ENCODE data around the gene ABCG8. TPM values are rescaled to one million over a fixed set of nuclear protein-coding genes. Genes with fewer than 3 reads are reported as not detected.

ABCG8 gene
- total RNA-seq, 1 experiment from 2014 or later: not detected

- in situ Hi-C loops (cut with HindIII; ENCODE audit: low pct_unique_long_range_greater_than_20kb, low sequenced_read_pairs): no loop called here
Observed at GRCh38 chr2:43851011-43851980, 12.5 kb downstream of the ABCG8 start.

GRCh38 chr2:43852196-43852730 lies 13.5 kb downstream of the ABCG8 start:
- in situ Hi-C loops (cut with HindIII; ENCODE audit: low pct_unique_long_range_greater_than_20kb, low sequenced_read_pairs): no loop called here
- DNase-seq (ENCODE audit: low read depth): no peak

More at GRCh38 chr2:43851011-43851980, 12.5 kb downstream of the ABCG8 start:
- no peak for DNase-seq (ENCODE audit: low read depth)

GRCh38 chr2:43853141-43854081 lies 14.6 kb downstream of the ABCG8 start:
- in situ Hi-C loops (cut with HindIII; ENCODE audit: low pct_unique_long_range_greater_than_20kb, low sequenced_read_pairs): no loop called here
- DNase-seq (ENCODE audit: low read depth): no peak

- DNase-seq (ENCODE audit: low read depth): no peak
- in situ Hi-C loops (cut with HindIII; ENCODE audit: low pct_unique_long_range_greater_than_20kb, low sequenced_read_pairs): no loop called here
Observed at GRCh38 chr2:43854671-43855070, 15.9 kb downstream of the ABCG8 start.

- no peak for DNase-seq (ENCODE audit: low read depth)
- in situ Hi-C loops (cut with HindIII; ENCODE audit: low pct_unique_long_range_greater_than_20kb, low sequenced_read_pairs): no loop called here
Observed at GRCh38 chr2:43855292-43855691, 16.5 kb downstream of the ABCG8 start.

- DNase-seq (ENCODE audit: low read depth): no peak
- in situ Hi-C loops (cut with HindIII; ENCODE audit: low pct_unique_long_range_greater_than_20kb, low sequenced_read_pairs): no loop called here
Observed at GRCh38 chr2:43872151-43872550, 33.4 kb downstream of the ABCG8 start.

- DNase-seq (ENCODE audit: low read depth): no peak
- in situ Hi-C loops (cut with HindIII; ENCODE audit: low pct_unique_long_range_greater_than_20kb, low sequenced_read_pairs): no loop called here
Observed at GRCh38 chr2:43874776-43875451, 36.1 kb downstream of the ABCG8 start.

GRCh38 chr2:43877782-43878464 lies 39.2 kb downstream of the ABCG8 start:
- peak; percentile 60 for DNase-seq (ENCODE audit: low read depth)
- in situ Hi-C loops (cut with HindIII; ENCODE audit: low pct_unique_long_range_greater_than_20kb, low sequenced_read_pairs): no loop called here

- in situ Hi-C loops (cut with HindIII; ENCODE audit: low pct_unique_long_range_greater_than_20kb, low sequenced_read_pairs): no loop called here
- DNase-seq (ENCODE audit: low read depth): no peak
Observed at GRCh38 chr2:43879261-43879660, 40.5 kb downstream of the ABCG8 start.

GRCh38 chr2:43880471-43880870 lies 41.7 kb downstream of the ABCG8 start:
- in situ Hi-C loops (cut with HindIII; ENCODE audit: low pct_unique_long_range_greater_than_20kb, low sequenced_read_pairs): no loop called here
- no peak for DNase-seq (ENCODE audit: low read depth)

GRCh38 chr2:43880952-43881351 lies 42.2 kb downstream of the ABCG8 start:
- in situ Hi-C loops (cut with HindIII; ENCODE audit: low pct_unique_long_range_greater_than_20kb, low sequenced_read_pairs): no loop called here
- DNase-seq (ENCODE audit: low read depth): no peak

GRCh38 chr2:43882312-43882711 lies 43.5 kb downstream of the ABCG8 start:
- in situ Hi-C loops (cut with HindIII; ENCODE audit: low pct_unique_long_range_greater_than_20kb, low sequenced_read_pairs): no loop called here
- DNase-seq (ENCODE audit: low read depth): no peak

- in situ Hi-C loops (cut with HindIII; ENCODE audit: low pct_unique_long_range_greater_than_20kb, low sequenced_read_pairs): no loop called here
- no peak for DNase-seq (ENCODE audit: low read depth)
Observed at GRCh38 chr2:43884689-43885088, 45.9 kb downstream of the ABCG8 start.

GRCh38 chr2:43885132-43885632 lies 46.4 kb downstream of the ABCG8 start:
- DNase-seq (ENCODE audit: low read depth): no peak
- in situ Hi-C loops (cut with HindIII; ENCODE audit: low pct_unique_long_range_greater_than_20kb, low sequenced_read_pairs): no loop called here

GRCh38 chr2:43887176-43887575 lies 48.4 kb downstream of the ABCG8 start:
- in situ Hi-C loops (cut with HindIII; ENCODE audit: low pct_unique_long_range_greater_than_20kb, low sequenced_read_pairs): no loop called here

GRCh38 chr2:43889416-43889815 lies 50.6 kb downstream of the ABCG8 start:
- DNase-seq (ENCODE audit: low read depth): no peak
- in situ Hi-C loops (cut with HindIII; ENCODE audit: low pct_unique_long_range_greater_than_20kb, low sequenced_read_pairs): no loop called here

More at GRCh38 chr2:43887176-43887575, 48.4 kb downstream of the ABCG8 start:
- DNase-seq (ENCODE audit: low read depth): no peak

GRCh38 chr2:43890855-43891254 lies 52.1 kb downstream of the ABCG8 start:
- DNase-seq (ENCODE audit: low read depth): no peak
- in situ Hi-C loops (cut with HindIII; ENCODE audit: low pct_unique_long_range_greater_than_20kb, low sequenced_read_pairs): no loop called here

Data from Caki2 (cell line).